ENCODE data around the gene PNMA8C.

The PNMA8C gene

GRCh38 chr19:46392837-46393236, 35.9 kb downstream of the PNMA8C start:
- no peak for FAIRE-seq
- no peak for TF ChIP-seq POLR2AphosphoS5 (IDR thresholded peaks at IDR 0.05; ENCODE audit: low read depth, low read length)
- no peak for DNase-seq (ENCODE audit: insufficient read length, low spot score)

- DNase-seq (ENCODE audit: insufficient read length, low spot score) = no peak
- FAIRE-seq = no peak
- TF ChIP-seq POU2F2 (IDR thresholded peaks at IDR 0.05; ENCODE audit: low read depth, low read length) (no peak), POLR2A (IDR thresholded peaks at IDR 0.05; ENCODE audit: low read depth, low read length) (no peak), PAX5 (IDR thresholded peaks at IDR 0.05; ENCODE audit: insufficient read depth, low read length, severe bottlenecking) (no peak), SPI1 (IDR thresholded peaks at IDR 0.05; ENCODE audit: low read depth, low read length) (no peak), POLR2AphosphoS5 (IDR thresholded peaks at IDR 0.05; ENCODE audit: low read depth, low read length) (no peak), TAF1 (IDR thresholded peaks at IDR 0.05; ENCODE audit: low read depth, low read length) (no peak)
Measured at GRCh38 chr19:46392252-46392801, 36.4 kb downstream of the PNMA8C start.

GRCh38 chr19:46391296-46392251, 37.2 kb downstream of the PNMA8C start:
- no peak for DNase-seq (ENCODE audit: insufficient read length, low spot score)
- FAIRE-seq = no peak

GRCh38 chr19:46390866-46391265, 37.9 kb downstream of the PNMA8C start:
- FAIRE-seq (no peak), DNase-seq (ENCODE audit: insufficient read length, low spot score) (no peak)
- no peak for TF ChIP-seq SPI1 (IDR thresholded peaks at IDR 0.05; ENCODE audit: low read depth, low read length)
- no peak for TF ChIP-seq POLR2A (IDR thresholded peaks at IDR 0.05; ENCODE audit: low read depth, low read length)
- no peak for TF ChIP-seq POU2F2 (IDR thresholded peaks at IDR 0.05; ENCODE audit: low read depth, low read length)
- no peak for TF ChIP-seq POLR2AphosphoS5 (IDR thresholded peaks at IDR 0.05; ENCODE audit: low read depth, low read length)
- no peak for TF ChIP-seq TAF1 (IDR thresholded peaks at IDR 0.05; ENCODE audit: low read depth, low read length)
- TF ChIP-seq PAX5 (IDR thresholded peaks at IDR 0.05; ENCODE audit: insufficient read depth, low read length, severe bottlenecking) = no peak

More at GRCh38 chr19:46391296-46392251, 37.2 kb downstream of the PNMA8C start:
- TF ChIP-seq POLR2A (IDR thresholded peaks at IDR 0.05; ENCODE audit: low read depth, low read length) = no peak
- no peak for TF ChIP-seq POLR2AphosphoS5 (IDR thresholded peaks at IDR 0.05; ENCODE audit: low read depth, low read length)

GRCh38 chr19:46390121-46390858, 38.4 kb downstream of the PNMA8C start:
- DNase-seq (ENCODE audit: insufficient read length, low spot score) = no peak
- TF ChIP-seq POLR2AphosphoS5 (IDR thresholded peaks at IDR 0.05; ENCODE audit: low read depth, low read length) = no peak
- no peak for TF ChIP-seq POU2F2 (IDR thresholded peaks at IDR 0.05; ENCODE audit: low read depth, low read length)
- no peak for TF ChIP-seq SPI1 (IDR thresholded peaks at IDR 0.05; ENCODE audit: low read depth, low read length)
- no peak for TF ChIP-seq POLR2A (IDR thresholded peaks at IDR 0.05; ENCODE audit: low read depth, low read length)
- no peak for TF ChIP-seq TAF1 (IDR thresholded peaks at IDR 0.05; ENCODE audit: low read depth, low read length)
- no peak for TF ChIP-seq PAX5 (IDR thresholded peaks at IDR 0.05; ENCODE audit: insufficient read depth, low read length, severe bottlenecking)
- FAIRE-seq = no peak

GRCh38 chr19:46388311-46389095, 40.2 kb downstream of the PNMA8C start:
- DNase-seq (ENCODE audit: insufficient read length, low spot score) (no peak), FAIRE-seq (no peak)
- no peak for TF ChIP-seq PAX5 (IDR thresholded peaks at IDR 0.05; ENCODE audit: insufficient read depth, low read length, severe bottlenecking)

GRCh38 chr19:46387713-46388130, 41.0 kb downstream of the PNMA8C start:
- FAIRE-seq (no peak), DNase-seq (ENCODE audit: insufficient read length, low spot score) (no peak)
- TF ChIP-seq POLR2AphosphoS5 (IDR thresholded peaks at IDR 0.05; ENCODE audit: low read depth, low read length) (no peak), PAX5 (IDR thresholded peaks at IDR 0.05; ENCODE audit: insufficient read depth, low read length, severe bottlenecking) (no peak), SPI1 (IDR thresholded peaks at IDR 0.05; ENCODE audit: low read depth, low read length) (no peak), TAF1 (IDR thresholded peaks at IDR 0.05; ENCODE audit: low read depth, low read length) (no peak), POLR2A (IDR thresholded peaks at IDR 0.05; ENCODE audit: low read depth, low read length) (no peak), POU2F2 (IDR thresholded peaks at IDR 0.05; ENCODE audit: low read depth, low read length) (no peak)

GRCh38 chr19:46386996-46387712, 41.6 kb downstream of the PNMA8C start:
- DNase-seq (ENCODE audit: insufficient read length, low spot score) (no peak), FAIRE-seq (no peak)
- TF ChIP-seq SPI1 (IDR thresholded peaks at IDR 0.05; ENCODE audit: low read depth, low read length) = no peak
- TF ChIP-seq POLR2A (IDR thresholded peaks at IDR 0.05; ENCODE audit: low read depth, low read length) = no peak
- no peak for TF ChIP-seq PAX5 (IDR thresholded peaks at IDR 0.05; ENCODE audit: insufficient read depth, low read length, severe bottlenecking)
- TF ChIP-seq TAF1 (IDR thresholded peaks at IDR 0.05; ENCODE audit: low read depth, low read length) = no peak
- no peak for TF ChIP-seq POLR2AphosphoS5 (IDR thresholded peaks at IDR 0.05; ENCODE audit: low read depth, low read length)
- no peak for TF ChIP-seq POU2F2 (IDR thresholded peaks at IDR 0.05; ENCODE audit: low read depth, low read length)

GRCh38 chr19:46386151-46386550, 42.6 kb downstream of the PNMA8C start:
- FAIRE-seq (no peak), DNase-seq (ENCODE audit: insufficient read length, low spot score) (no peak)
- TF ChIP-seq PAX5 (IDR thresholded peaks at IDR 0.05; ENCODE audit: insufficient read depth, low read length, severe bottlenecking) (no peak), TAF1 (IDR thresholded peaks at IDR 0.05; ENCODE audit: low read depth, low read length) (no peak), POLR2A (IDR thresholded peaks at IDR 0.05; ENCODE audit: low read depth, low read length) (no peak), POLR2AphosphoS5 (IDR thresholded peaks at IDR 0.05; ENCODE audit: low read depth, low read length) (no peak), POU2F2 (IDR thresholded peaks at IDR 0.05; ENCODE audit: low read depth, low read length) (no peak), SPI1 (IDR thresholded peaks at IDR 0.05; ENCODE audit: low read depth, low read length) (no peak)
